Measurements from ENCODE around the gene CCT2. TPM values are rescaled to one million over a fixed set of nuclear protein-coding genes. Genes with fewer than 3 reads are reported as not detected.

Gene CCT2
- polyA plus RNA-seq, 1 donor from 2014 or later, result 458 TPM

DNA sequence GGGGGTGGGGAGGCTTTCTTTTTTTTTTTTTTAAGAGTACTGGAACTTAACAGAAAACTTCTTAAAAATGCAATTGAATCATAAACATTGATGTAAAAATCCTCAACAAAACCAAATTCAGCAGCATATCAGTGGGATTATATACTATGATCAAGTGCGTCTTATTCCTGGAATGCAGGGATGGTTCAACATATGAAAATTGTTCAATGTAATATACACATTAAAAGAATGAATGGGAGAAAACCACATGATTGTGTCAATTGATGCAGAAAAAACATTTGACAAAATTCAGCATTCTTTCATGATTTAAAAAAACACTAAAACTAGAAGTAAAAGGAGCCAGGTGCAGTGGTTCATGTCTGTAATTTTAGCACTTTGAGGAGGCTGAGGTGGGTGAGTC is 41.2 kb upstream of the CCT2 start:
- H3K9me2 ChIP-seq (ENCODE audit: insufficient read depth, low read length), result no peaks in the 10 kb centered on the region
- H4K20me1 ChIP-seq (ENCODE audit: insufficient read depth), result no peaks in the 10 kb centered on the region
- no peak overlapping the region for H2AFZ ChIP-seq (ENCODE audit: low read depth, low read length)
- H3K27me3 ChIP-seq (ENCODE audit: insufficient read depth, low read depth, low read length), result no peaks in the 10 kb centered on the region
- H3K9me3 ChIP-seq (ENCODE audit: low read length), result no peaks in the 10 kb centered on the region
- no peak overlapping the region for H3K4me2 ChIP-seq (ENCODE audit: low read length)
- H3K79me2 ChIP-seq (replicated peaks; ENCODE audit: insufficient read depth, low read length), result no peaks in the 10 kb centered on the region
- H3K36me3 ChIP-seq (ENCODE audit: insufficient read depth, low read length), result no peaks in the 10 kb centered on the region
- no peak for TF ChIP-seq RAD21 (conservative IDR thresholded peaks at IDR 0.05)
- TF ChIP-seq, protein P1, sequence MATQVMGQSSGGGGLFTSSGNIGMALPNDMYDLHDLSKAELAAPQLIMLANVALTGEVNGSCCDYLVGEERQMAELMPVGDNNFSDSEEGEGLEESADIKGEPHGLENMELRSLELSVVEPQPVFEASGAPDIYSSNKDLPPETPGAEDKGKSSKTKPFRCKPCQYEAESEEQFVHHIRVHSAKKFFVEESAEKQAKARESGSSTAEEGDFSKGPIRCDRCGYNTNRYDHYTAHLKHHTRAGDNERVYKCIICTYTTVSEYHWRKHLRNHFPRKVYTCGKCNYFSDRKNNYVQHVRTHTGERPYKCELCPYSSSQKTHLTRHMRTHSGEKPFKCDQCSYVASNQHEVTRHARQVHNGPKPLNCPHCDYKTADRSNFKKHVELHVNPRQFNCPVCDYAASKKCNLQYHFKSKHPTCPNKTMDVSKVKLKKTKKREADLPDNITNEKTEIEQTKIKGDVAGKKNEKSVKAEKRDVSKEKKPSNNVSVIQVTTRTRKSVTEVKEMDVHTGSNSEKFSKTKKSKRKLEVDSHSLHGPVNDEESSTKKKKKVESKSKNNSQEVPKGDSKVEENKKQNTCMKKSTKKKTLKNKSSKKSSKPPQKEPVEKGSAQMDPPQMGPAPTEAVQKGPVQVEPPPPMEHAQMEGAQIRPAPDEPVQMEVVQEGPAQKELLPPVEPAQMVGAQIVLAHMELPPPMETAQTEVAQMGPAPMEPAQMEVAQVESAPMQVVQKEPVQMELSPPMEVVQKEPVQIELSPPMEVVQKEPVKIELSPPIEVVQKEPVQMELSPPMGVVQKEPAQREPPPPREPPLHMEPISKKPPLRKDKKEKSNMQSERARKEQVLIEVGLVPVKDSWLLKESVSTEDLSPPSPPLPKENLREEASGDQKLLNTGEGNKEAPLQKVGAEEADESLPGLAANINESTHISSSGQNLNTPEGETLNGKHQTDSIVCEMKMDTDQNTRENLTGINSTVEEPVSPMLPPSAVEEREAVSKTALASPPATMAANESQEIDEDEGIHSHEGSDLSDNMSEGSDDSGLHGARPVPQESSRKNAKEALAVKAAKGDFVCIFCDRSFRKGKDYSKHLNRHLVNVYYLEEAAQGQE (IDR thresholded peaks at IDR 0.05; ENCODE audit: borderline replicate concordance), result no peak
- TF ChIP-seq MXI1 (conservative IDR thresholded peaks at IDR 0.05; ENCODE audit: poor library complexity, severe bottlenecking), result no peak
- TF ChIP-seq POLR2AphosphoS5 (IDR thresholded peaks at IDR 0.05), result no peak
- no peak for TF ChIP-seq EP300 (conservative IDR thresholded peaks at IDR 0.05; ENCODE audit: poor library complexity, severe bottlenecking)
- TF ChIP-seq SMC3 (conservative IDR thresholded peaks at IDR 0.05; ENCODE audit: poor library complexity), result no peak
- no peak for TF ChIP-seq TAF1 (IDR thresholded peaks at IDR 0.05; ENCODE audit: low read depth)
- no peak for TF ChIP-seq EZH2 (IDR thresholded peaks at IDR 0.05; ENCODE audit: borderline replicate concordance, insufficient read depth, low read length, poor library complexity, severe bottlenecking)
- TF ChIP-seq, protein P2, sequence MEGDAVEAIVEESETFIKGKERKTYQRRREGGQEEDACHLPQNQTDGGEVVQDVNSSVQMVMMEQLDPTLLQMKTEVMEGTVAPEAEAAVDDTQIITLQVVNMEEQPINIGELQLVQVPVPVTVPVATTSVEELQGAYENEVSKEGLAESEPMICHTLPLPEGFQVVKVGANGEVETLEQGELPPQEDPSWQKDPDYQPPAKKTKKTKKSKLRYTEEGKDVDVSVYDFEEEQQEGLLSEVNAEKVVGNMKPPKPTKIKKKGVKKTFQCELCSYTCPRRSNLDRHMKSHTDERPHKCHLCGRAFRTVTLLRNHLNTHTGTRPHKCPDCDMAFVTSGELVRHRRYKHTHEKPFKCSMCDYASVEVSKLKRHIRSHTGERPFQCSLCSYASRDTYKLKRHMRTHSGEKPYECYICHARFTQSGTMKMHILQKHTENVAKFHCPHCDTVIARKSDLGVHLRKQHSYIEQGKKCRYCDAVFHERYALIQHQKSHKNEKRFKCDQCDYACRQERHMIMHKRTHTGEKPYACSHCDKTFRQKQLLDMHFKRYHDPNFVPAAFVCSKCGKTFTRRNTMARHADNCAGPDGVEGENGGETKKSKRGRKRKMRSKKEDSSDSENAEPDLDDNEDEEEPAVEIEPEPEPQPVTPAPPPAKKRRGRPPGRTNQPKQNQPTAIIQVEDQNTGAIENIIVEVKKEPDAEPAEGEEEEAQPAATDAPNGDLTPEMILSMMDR (IDR thresholded peaks at IDR 0.05; ENCODE audit: poor library complexity, severe bottlenecking), result no peak
- H3K27ac ChIP-seq (ENCODE audit: low read length), result no peak overlapping the region
- H3K9ac ChIP-seq (ENCODE audit: low read length), result no peak overlapping the region
- no peak overlapping the region for H3K4me3 ChIP-seq (ENCODE audit: low read length)
- no peaks in the 10 kb centered on the region for H3F3A ChIP-seq (ENCODE audit: insufficient read depth, low read length, poor library complexity, severe bottlenecking)

DNA sequence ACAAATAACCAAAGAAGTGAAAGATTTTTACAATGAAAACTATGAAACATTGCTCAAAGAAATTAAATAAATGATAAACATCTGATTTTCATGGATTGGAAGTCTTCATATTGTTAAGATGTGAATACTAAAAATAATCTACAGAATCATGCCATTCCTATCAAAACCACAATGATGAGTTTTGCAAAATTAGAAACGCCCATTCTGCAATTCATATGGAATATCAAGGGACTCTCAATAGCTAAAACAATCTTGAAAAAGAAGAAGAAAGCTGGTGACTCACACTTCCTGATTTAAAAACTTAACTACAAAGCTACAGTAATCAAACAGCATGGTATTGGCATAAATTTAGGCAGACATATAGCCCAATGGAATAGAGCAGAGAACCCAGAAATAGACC is 40.2 kb upstream of the CCT2 start:
- H2AFZ ChIP-seq (ENCODE audit: low read depth, low read length), result no peak overlapping the region
- H3K9me3 ChIP-seq (ENCODE audit: low read length), result no peaks in the 10 kb centered on the region
- H3K4me3 ChIP-seq (ENCODE audit: low read length), result no peak overlapping the region
- H3K4me2 ChIP-seq (ENCODE audit: low read length), result no peak overlapping the region
- H3K36me3 ChIP-seq (ENCODE audit: insufficient read depth, low read length), result no peaks in the 10 kb centered on the region
- no peaks in the 10 kb centered on the region for H3K27me3 ChIP-seq (ENCODE audit: insufficient read depth, low read depth, low read length)
- no peak overlapping the region for H3K27ac ChIP-seq (ENCODE audit: low read length)
- TF ChIP-seq EZH2 (IDR thresholded peaks at IDR 0.05; ENCODE audit: borderline replicate concordance, insufficient read depth, low read length, poor library complexity, severe bottlenecking) (no peak), MXI1 (conservative IDR thresholded peaks at IDR 0.05; ENCODE audit: poor library complexity, severe bottlenecking) (no peak), RAD21 (conservative IDR thresholded peaks at IDR 0.05) (no peak), SMC3 (conservative IDR thresholded peaks at IDR 0.05; ENCODE audit: poor library complexity) (no peak), TAF1 (IDR thresholded peaks at IDR 0.05; ENCODE audit: low read depth) (no peak), POLR2AphosphoS5 (IDR thresholded peaks at IDR 0.05) (no peak), EP300 (conservative IDR thresholded peaks at IDR 0.05; ENCODE audit: poor library complexity, severe bottlenecking) (no peak)
- TF ChIP-seq, protein P1 (IDR thresholded peaks at IDR 0.05; ENCODE audit: borderline replicate concordance), result no peak
- TF ChIP-seq, protein P2 (IDR thresholded peaks at IDR 0.05; ENCODE audit: poor library complexity, severe bottlenecking), result no peak
- no peaks in the 10 kb centered on the region for H4K20me1 ChIP-seq (ENCODE audit: insufficient read depth)
- H3K9me2 ChIP-seq (ENCODE audit: insufficient read depth, low read length), result no peaks in the 10 kb centered on the region
- no peak overlapping the region for H3K9ac ChIP-seq (ENCODE audit: low read length)
- no peaks in the 10 kb centered on the region for H3K79me2 ChIP-seq (replicated peaks; ENCODE audit: insufficient read depth, low read length)
- no peaks in the 10 kb centered on the region for H3F3A ChIP-seq (ENCODE audit: insufficient read depth, low read length, poor library complexity, severe bottlenecking)

All from neural cell (in vitro differentiated cells).